ENCODE results near the gene BMP8B.

DNA sequence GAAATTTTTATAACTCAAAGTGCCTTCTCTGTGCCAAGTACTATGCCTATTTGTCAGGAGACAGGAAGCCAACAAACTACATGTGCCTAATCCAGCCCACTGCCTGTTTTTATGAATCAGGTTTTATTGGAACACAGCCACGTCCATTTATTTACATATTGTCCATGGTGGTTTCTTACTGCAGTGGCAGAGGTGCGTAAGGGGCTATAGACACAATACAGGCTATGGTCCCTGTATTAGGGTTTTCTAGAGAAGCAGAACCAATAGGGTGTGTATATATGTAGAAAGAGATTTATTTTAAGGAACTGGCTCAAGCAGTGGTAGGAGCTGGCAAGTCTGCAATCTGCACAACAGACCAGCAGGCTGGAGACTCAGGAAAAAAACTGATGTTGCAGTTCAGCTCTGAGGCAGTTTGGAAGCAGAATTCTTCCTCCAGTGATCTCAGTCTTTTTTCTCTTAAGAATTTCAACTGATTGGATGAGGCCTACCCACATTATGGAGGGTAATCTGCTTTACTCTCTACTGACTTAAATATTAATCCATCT, 34.6 kb downstream of the BMP8B start:
- TF ChIP-seq POLR2AphosphoS5 (IDR thresholded peaks at IDR 0.05): no peak
- TF ChIP-seq, protein P1, sequence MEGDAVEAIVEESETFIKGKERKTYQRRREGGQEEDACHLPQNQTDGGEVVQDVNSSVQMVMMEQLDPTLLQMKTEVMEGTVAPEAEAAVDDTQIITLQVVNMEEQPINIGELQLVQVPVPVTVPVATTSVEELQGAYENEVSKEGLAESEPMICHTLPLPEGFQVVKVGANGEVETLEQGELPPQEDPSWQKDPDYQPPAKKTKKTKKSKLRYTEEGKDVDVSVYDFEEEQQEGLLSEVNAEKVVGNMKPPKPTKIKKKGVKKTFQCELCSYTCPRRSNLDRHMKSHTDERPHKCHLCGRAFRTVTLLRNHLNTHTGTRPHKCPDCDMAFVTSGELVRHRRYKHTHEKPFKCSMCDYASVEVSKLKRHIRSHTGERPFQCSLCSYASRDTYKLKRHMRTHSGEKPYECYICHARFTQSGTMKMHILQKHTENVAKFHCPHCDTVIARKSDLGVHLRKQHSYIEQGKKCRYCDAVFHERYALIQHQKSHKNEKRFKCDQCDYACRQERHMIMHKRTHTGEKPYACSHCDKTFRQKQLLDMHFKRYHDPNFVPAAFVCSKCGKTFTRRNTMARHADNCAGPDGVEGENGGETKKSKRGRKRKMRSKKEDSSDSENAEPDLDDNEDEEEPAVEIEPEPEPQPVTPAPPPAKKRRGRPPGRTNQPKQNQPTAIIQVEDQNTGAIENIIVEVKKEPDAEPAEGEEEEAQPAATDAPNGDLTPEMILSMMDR (IDR thresholded peaks at IDR 0.05): no peak
